Measurements from ENCODE around the gene NEK4. TPM values are rescaled to one million over a fixed set of nuclear protein-coding genes. Genes with fewer than 3 reads are reported as not detected.
A peak's percentile ranks its signal among the peaks of the same experiment; 100 is the strongest.
"Not testable (repeated sequence)": the region's sequence is repeated elsewhere in the genome, so short reads cannot be mapped to it uniquely, and the experiment has no call there.

NEK4 gene
- polyA plus RNA-seq, 1 of the 3 experiments (the other 2 are of a cell fraction) = 8.8 TPM

DNA sequence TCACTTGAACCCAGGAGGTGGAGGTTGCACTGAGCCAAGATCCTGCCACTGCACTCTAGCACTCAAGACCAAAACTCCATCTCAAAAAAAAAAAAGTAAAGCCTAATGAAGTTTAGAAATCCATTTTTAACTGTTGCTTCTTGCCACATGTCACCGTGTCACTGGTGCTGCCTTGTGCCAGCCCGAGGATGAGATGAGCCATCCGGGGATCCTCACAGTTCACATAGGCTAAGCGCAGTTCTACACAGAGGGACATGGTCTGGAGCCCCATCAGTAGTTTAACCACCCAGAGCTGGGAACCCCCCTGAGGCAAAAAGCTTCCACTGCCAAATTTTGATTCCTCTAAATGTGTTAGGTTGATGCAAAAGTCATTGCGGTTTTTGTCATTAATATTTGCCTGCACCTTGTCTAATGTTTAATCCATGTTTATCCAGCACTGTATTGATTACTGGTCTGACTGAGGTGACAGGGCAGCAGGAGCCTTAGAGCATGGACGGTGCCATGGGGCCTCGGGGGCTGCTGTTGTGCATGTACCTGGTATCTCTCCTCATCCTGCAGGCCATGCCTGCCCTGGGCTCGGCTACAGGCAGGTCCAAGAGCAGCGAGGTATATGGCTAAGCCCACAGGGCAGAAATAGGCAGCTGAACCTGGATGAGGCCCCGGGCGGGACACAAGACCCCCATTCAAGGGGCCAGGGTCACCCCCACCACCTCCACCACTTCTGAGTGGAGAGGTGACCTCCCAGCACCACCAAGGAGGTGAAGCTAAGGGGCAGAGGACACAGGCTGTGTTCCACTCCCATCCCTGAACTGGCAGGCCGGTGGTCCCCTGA, 6.6 kb upstream of the NEK4 start, which contains the start of gene ITIH1 (continued):
- TF ChIP-seq MEF2A (IDR thresholded peaks at IDR 0.05; ENCODE audit: borderline replicate concordance, low read depth) (no peak), EP300 (IDR thresholded peaks at IDR 0.05; ENCODE audit: borderline replicate concordance in 1 of 2, low read depth in 1 of 2, low read length in 1 of 2) (no peak)

DNA sequence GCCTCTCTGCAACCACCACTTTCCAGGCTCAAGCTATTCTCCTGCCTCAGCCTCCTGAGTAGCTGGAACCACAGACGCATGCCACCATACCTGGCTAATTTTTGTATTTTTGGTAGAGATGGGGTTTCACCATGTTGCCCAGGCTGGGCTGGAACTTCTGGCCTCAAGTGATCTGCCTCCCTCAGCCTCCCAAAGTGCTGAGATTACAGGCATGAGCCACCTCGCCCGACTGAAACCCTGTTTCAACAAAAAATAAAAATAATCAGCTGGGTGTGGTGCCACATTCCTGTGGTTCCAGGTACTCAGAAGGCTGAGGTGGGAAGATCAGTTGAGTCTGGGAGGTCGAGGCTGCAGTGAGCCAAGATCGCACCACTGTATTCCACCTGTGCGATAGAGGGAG, 5.7 kb upstream of the NEK4 start:
- H3K79me2 ChIP-seq (ENCODE audit: insufficient read depth); H3K9ac ChIP-seq; H3K4me2 ChIP-seq; CTCF ChIA-PET; H3K4me3 ChIP-seq (ENCODE audit: low read depth in 2 of 2, low read length in 1 of 2); H3K4me1 ChIP-seq (ENCODE audit: control insufficient read depth in 1 of 2, insufficient read depth in 2 of 2, low read depth in 1 of 2, low read length in 1 of 2); POLR2A ChIA-PET; H3K9me2 ChIP-seq; H2AFZ ChIP-seq (ENCODE audit: low read depth); H4K20me1 ChIP-seq (ENCODE audit: insufficient read depth); H3K9me3 ChIP-seq; H3K36me3 ChIP-seq (replicated peaks in 1 of 2; ENCODE audit: control insufficient read depth in 1 of 2, insufficient read depth in 2 of 2, low read length in 1 of 2); H3K27ac ChIP-seq (ENCODE audit: low read depth in 2 of 2, low read length in 1 of 2); DNase-seq; H3F3A ChIP-seq (replicated peaks; ENCODE audit: insufficient read depth): not testable (repeated sequence)
- 82% methylated on average over 6 of the region's 6 CpGs for WGBS (ENCODE audit: low lambda C conversion rate)
- peaks cover 13% of the 10 kb centered on the region; the same call in 1 of the 2 replicates for H3K27me3 ChIP-seq (ENCODE audit: insufficient read depth)

GRCh38 chr3:52775877-52776276, 5.1 kb upstream of the NEK4 start:
- WGBS (ENCODE audit: low lambda C conversion rate) = 47% methylated on average over 6 of the region's 8 CpGs
- no peak for TF ChIP-seq YY1 (IDR thresholded peaks at IDR 0.05; ENCODE audit: low read depth)
- Histone ChIP-seq H3K9me3 (no peaks in the 10 kb centered on the region), H2AFZ (ENCODE audit: low read depth) (no peak overlapping the region), H3K27me3 (ENCODE audit: insufficient read depth) (peaks cover 13% of the 10 kb centered on the region; the same call in 1 of the 2 replicates), H3K9me2 (no peaks in the 10 kb centered on the region), H3K4me3 (ENCODE audit: low read depth in 2 of 2, low read length in 1 of 2) (no peak overlapping the region), H3F3A (replicated peaks; ENCODE audit: insufficient read depth) (no peaks in the 10 kb centered on the region), H3K9ac (no peak overlapping the region), H3K4me2 (no peak overlapping the region), H4K20me1 (ENCODE audit: insufficient read depth) (no peaks in the 10 kb centered on the region), H3K4me1 (ENCODE audit: control insufficient read depth in 1 of 2, insufficient read depth in 2 of 2, low read depth in 1 of 2, low read length in 1 of 2) (peaks cover 0 to 10% of the 10 kb centered on the region in 2 experiments; a peak in 1 of 4 replicates), H3K27ac (ENCODE audit: low read depth in 2 of 2, low read length in 1 of 2) (no peak overlapping the region; a peak in 1 of 4 replicates), H3K36me3 (replicated peaks in 1 of 2; ENCODE audit: control insufficient read depth in 1 of 2, insufficient read depth in 2 of 2, low read length in 1 of 2) (no peaks in the 10 kb centered on the region), H3K79me2 (ENCODE audit: insufficient read depth) (no peaks in the 10 kb centered on the region)
- ChIA-PET POLR2A (no interaction called here), CTCF (no interaction called here)
- peak; percentile 10 for DNase-seq

- Histone ChIP-seq H3K27me3 (ENCODE audit: insufficient read depth) (peaks cover 9% of the 10 kb centered on the region; the same call in 1 of the 2 replicates), H3K27ac (ENCODE audit: low read depth in 2 of 2, low read length in 1 of 2) (no peak overlapping the region; a peak in 1 of 4 replicates), H3F3A (replicated peaks; ENCODE audit: insufficient read depth) (no peaks in the 10 kb centered on the region), H3K4me3 (ENCODE audit: low read depth in 2 of 2, low read length in 1 of 2) (no peak overlapping the region), H4K20me1 (ENCODE audit: insufficient read depth) (no peaks in the 10 kb centered on the region), H3K9ac (no peak overlapping the region), H3K36me3 (replicated peaks in 1 of 2; ENCODE audit: control insufficient read depth in 1 of 2, insufficient read depth in 2 of 2, low read length in 1 of 2) (no peaks in the 10 kb centered on the region), H3K9me3 (no peaks in the 10 kb centered on the region), H3K4me1 (ENCODE audit: control insufficient read depth in 1 of 2, insufficient read depth in 2 of 2, low read depth in 1 of 2, low read length in 1 of 2) (peaks cover 0 to 10% of the 10 kb centered on the region in 2 experiments; a peak in 1 of 4 replicates), H2AFZ (ENCODE audit: low read depth) (no peak overlapping the region), H3K9me2 (no peaks in the 10 kb centered on the region), H3K79me2 (ENCODE audit: insufficient read depth) (peaks cover 2% of the 10 kb centered on the region; the same call in 1 of the 2 replicates), H3K4me2 (no peak overlapping the region)
- DNase-seq = peak; percentile 14
- CTCF ChIA-PET = no interaction called here
- POLR2A ChIA-PET = interaction anchor here (0.6 kb wide), 1 partner anchor 739 kb away, joined by 3 read pairs; no protein-coding TSS in a partner anchor
- WGBS (ENCODE audit: low lambda C conversion rate) = 51% methylated on average over 6 of the region's 6 CpGs
- TF ChIP-seq, protein P1, sequence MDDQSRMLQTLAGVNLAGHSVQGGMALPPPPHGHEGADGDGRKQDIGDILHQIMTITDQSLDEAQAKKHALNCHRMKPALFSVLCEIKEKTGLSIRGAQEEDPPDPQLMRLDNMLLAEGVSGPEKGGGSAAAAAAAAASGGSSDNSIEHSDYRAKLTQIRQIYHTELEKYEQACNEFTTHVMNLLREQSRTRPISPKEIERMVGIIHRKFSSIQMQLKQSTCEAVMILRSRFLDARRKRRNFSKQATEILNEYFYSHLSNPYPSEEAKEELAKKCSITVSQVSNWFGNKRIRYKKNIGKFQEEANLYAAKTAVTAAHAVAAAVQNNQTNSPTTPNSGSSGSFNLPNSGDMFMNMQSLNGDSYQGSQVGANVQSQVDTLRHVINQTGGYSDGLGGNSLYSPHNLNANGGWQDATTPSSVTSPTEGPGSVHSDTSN (IDR thresholded peaks at IDR 0.05) = no peak
- no peak for TF ChIP-seq RAD21 (IDR thresholded peaks at IDR 0.05; ENCODE audit: low read length)
- TF ChIP-seq POLR2AphosphoS5 (IDR thresholded peaks at IDR 0.05; ENCODE audit: low read depth, low read length) = no peak
- no peak for TF ChIP-seq RXRA (IDR thresholded peaks at IDR 0.05; ENCODE audit: borderline replicate concordance, low read depth)
- no peak for TF ChIP-seq IRF3 (IDR thresholded peaks at IDR 0.05; ENCODE audit: low read depth, low read length)
- no peak for TF ChIP-seq JUND (IDR thresholded peaks at IDR 0.05)
- TF ChIP-seq ELF1 (IDR thresholded peaks at IDR 0.05) = no peak
- TF ChIP-seq ZBTB33 (IDR thresholded peaks at IDR 0.05; ENCODE audit: borderline replicate concordance, low read depth) = no peak
These were observed 4.4 kb upstream of the NEK4 start for GRCh38 chr3:52774901-52775864.
